GM21737 (cell line): ENCODE results near the gene XXYLT1.
"Not testable (repeated sequence)": the region's sequence is repeated elsewhere in the genome, so short reads cannot be mapped to it uniquely, and the experiment has no call there.

Source experiments
- ATAC-seq: cut with Tn5 transposase; IDR thresholded peaks from one replicate; pipeline ENCODE4 v1.9.1; 2021; ENCODE audit warnings: mild to moderate bottlenecking, moderate library complexity; ENCODE audit not compliant: unreplicated experiment

The XXYLT1 gene

GRCh38 chr3:195228886-195229285 is 42.1 kb downstream of the XXYLT1 start:
- ATAC-seq, result not testable (repeated sequence)

- no peak for ATAC-seq
Measured at GRCh38 chr3:195227871-195228270, 43.1 kb downstream of the XXYLT1 start.

DNA sequence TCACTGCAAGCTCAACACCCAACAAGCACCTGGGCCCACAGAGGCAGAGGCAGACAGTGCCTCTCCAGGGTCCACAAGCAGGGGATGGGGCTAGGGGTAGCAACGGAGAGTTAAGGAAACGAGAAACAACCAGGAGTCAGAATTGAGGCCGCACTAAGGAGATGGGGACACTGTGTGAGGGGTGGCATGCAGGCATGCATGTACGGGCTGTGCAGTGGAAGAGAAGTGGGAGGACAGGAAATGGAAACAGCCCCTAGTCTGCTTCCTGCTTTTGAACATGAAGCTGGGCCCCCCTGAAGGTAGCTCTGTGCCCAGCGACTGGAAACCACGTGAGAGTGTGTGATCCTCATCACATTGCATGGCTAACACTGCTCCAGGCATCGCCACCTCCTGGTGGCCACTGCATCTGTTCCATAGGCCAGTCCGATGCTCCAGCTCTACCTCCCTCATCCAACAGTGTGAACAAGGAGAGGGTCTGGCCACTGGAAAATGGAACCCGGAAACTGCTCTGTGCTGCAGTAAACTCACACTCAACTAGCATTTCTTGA is 44.0 kb downstream of the XXYLT1 start:
- no peak for ATAC-seq

GRCh38 chr3:195226445-195226844 is 44.5 kb downstream of the XXYLT1 start:
- ATAC-seq, result no peak

DNA sequence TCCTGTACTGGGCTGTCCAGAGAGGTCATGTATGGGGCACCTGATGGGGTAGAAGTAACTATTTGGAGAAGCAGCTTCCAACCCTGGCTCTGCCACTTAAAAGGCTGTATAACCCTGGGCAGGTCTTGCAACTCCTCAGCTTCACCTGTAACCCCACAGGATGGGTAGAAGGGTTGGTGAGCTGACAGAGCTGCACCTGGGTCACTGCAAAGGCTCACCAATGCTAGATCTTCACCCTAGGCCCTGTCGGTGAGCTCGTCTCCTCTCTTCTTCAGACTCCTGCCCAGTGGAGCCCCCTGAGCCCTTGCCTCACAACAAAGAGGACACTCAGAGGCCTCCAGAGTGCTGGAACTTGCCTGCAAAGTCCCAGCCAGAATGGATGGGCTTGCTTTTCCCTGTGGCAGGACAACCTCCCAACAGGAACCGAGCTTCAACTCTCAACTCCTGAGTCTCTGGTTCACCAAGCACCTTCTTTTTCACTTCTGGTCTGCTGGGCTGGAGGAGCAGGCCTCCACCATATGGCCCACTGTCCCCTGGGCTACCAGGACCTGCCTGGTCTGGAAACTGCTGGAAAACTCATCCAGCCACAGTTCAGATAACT is 45.9 kb downstream of the XXYLT1 start:
- ATAC-seq, result no peak

GRCh38 chr3:195224156-195224979 is 46.6 kb downstream of the XXYLT1 start:
- ATAC-seq, result no peak

- no peak for ATAC-seq
Measured at GRCh38 chr3:195221876-195222617, 48.9 kb downstream of the XXYLT1 start.

DNA sequence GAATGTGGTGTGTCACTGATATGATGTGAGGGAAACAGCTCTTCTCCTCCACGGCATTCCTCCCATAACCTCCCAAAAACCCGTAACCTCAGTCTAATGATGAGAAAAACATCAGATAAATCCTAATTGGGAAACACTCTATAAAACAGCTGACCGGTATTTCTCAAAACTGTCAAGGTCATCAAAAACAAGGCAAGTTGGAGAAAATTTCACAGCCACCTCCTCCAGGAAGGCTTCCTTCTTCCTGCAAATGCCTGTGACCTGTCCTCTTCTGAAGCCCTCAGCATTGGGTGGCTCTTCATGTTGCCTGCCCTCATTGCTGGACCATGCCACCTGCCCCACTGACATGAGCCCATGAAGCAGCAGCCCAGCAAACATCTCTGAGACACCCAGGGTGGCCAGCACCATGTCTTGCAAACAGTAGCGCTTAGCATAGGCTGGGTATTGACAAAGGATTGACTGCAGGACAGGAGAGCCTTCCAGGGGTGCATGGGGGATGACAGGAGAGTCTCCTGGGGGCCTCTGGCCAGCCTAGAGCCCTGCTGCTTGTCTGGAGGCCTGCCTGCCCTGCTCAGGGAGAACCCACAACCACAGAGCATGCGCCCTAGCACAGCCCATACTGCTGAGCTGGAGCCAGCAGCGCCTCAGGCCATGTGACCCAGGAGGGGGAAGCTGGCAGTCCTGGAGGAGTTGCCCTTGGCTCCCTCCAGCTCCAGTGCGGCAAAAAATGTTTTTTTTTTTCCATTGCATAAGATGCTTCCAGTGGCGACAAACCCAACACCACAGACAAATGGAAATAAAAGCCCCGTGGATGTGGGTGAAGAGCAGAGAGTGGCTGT is 49.7 kb downstream of the XXYLT1 start:
- no peak for ATAC-seq

DNA sequence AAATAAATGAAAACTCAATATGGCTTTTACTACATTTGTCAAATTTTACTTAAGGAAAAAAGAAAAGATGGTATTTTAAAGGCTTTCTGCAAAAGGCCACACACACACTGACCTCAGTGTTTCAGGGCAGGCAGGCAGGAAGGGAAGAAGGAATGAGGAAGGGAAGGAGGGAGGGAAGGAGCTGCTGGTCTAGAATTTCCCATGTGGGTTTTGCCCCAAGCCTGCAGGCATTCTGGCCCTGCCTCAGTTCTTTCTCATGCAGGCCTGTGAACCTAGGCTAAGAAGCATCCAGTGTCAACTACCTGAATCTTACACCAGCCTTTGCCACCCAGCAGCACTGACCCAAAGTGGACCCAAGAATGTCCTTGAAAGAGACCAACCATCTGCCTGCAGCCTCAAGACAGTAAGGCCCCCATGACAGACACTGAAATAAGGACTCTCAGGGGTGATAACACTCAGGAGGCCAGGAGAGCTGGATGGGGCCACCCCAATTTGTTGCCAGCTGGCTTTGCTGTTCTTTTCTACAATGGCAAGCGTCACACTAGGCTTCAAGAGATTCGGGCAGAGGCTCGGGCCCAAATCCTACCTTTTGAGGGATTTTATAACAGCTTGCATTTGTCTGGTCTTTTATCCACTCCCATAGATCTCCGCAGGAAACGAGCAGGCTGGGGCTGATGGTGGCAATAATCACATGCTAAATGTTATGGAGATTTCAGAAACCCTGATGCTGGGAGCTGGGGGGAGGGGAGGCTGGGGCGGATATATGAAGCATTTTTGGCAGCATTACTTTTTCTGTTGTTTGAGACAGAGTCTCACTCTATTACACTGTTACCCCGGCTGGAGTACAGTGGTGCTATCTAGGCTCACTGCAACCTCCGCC is 51.4 kb downstream of the XXYLT1 start:
- no peak for ATAC-seq

DNA sequence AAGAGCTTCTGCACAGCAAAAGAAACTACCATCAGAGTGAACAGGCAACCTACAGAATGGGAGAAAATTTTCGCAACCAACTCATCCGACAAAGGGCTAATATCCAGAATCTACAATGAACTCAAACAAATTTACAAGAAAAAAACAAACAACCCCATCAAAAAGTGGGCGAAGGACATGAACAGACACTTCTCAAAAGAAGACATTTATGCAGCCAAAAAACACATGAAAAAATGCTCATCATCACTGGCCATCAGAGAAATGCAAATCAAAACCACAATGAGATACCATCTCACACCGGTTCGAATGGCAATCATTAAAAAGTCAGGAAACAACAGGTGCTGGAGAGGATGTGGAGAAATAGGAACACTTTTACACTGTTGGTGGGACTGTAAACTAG is 52.6 kb downstream of the XXYLT1 start:
- ATAC-seq, result not testable (repeated sequence)

- ATAC-seq, result not testable (repeated sequence)
Measured at GRCh38 chr3:195215576-195215975, 55.4 kb downstream of the XXYLT1 start.

DNA sequence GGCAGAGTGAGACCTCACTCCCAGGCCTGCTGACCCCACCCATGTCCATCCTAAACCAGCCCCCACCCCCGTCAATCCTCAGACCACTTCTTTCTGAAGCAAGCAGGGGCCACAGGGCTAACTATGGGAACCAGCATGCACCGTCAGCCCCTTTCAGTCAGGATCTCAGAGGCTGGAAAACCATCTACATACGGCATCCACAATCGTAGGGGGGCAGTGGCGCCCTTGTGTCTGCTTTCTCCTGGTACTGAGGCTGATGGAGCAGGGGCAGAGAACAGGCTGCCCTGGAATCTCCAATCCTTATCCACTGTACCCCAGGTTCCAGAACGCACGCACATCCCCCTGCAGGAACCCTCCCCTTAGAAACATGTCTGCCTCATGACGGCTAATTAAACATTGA is 56.6 kb downstream of the XXYLT1 start:
- ATAC-seq, result no peak

GRCh38 chr3:195213639-195214315 is 57.2 kb downstream of the XXYLT1 start:
- ATAC-seq, result no peak

DNA sequence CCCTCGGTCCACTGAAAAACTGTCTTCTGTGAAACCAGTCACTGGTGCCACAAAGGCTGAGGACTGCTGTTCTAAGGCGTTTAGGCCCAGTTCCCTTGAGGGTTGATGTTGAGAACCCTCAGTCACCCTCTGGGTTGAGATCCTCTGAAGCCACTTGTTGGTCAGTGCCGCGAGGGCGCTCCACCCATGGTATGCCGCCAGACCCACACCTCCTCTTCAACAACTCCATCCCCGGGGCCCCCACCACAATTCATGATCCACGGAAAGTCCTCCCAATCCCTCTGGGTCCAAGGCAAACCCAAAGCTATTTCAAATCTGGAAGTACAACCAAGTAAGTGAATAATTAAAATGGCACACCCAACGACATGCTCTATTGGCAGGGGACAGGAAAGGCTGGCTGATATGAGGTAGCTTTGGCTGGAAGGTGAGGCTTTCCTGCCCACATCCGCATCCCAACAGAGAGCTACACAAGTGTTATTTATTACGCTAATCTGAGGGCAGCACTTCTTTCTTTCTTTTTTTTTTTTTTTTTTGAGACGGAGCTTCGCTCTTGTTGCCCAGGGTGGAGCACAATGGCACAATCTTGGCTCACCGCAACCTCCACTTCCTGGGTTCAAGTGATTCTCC is 58.1 kb downstream of the XXYLT1 start:
- ATAC-seq, result no peak

DNA sequence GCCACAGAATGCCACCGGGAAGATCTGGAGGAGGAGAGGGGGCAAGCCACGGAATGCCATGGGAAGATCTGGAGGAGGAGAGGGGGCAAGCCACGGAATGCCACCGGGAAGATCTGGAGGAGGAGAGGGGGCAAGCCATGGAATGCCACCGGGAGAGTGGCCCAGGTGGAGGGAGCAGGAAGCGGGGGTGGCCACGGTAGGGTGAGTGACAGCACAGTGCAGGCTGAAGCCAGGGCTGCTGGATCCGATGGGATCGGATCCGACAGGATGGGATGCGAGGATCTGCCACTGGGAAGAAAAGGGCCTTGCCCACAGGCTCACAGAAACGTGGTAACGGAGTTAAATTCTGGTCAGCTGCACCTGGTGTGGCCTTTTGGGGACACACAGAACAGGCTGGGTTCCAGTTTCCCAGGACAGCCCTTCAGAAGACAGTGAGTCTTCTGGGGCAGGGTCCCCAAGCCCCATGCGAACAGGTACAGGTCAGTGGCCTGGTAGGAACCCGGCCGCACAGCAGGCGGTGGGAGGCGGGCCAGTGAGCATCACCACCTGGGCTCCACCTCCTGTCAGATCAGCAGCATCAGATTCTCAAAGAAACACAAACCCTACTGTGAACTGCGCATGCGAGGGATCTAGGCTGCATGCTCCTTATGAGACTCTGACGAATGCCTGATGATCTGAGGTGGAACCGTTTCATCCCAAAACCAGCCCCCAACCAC is 58.8 kb downstream of the XXYLT1 start:
- ATAC-seq, result no peak

DNA sequence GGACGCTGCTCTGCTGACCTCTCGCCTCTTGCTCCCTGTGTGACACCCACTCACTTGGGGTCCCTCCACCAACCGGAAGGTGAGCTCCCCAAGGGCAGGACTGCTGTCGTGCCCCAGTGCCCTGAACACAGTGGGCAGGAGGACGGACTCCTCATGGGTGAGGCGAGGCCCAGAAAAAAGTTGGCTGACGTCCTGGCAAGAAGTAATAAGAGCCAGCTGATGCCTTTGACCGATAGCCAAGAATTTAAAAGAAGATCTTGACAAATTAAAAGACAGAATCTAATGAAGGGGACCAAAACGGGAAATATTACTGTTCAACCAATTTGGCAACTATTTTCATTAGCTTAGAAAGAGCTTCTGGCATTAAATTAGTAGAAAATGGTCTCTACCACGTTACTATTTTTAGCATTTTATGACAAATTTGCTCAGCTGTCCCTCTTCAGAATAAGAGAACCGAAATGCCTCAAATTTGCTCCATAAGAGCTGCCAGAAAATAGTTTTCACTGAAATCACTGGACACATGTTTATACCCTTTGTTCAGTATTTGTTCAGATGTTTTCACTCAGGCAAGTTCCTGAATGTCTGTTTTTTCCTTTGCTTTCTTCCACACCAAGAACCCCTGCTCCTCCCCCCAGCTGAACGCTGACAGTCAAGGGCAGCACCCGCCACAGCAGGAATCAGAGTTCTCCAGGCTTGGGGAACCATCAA is 60.5 kb downstream of the XXYLT1 start:
- no peak for ATAC-seq

GRCh38 chr3:195209847-195210265 is 61.1 kb downstream of the XXYLT1 start:
- ATAC-seq, result no peak
